MM.1S (cell line): ENCODE data around the gene RPL29.
"Not testable (repeated sequence)": the region's sequence is repeated elsewhere in the genome, so short reads cannot be mapped to it uniquely, and the experiment has no call there.

Experiments used
- DNase-seq: peaks from one replicate; pipeline ENCODE4 v3.0.0-alpha.2; 2015
- H2AFZ ChIP-seq: fragments of 300-600 bp; sonication (generic); 2 replicates; pipeline ENCODE4 v1.6.0; 2016; ENCODE audit warnings: antibody characterized with exemption, low read length
- H3F3A ChIP-seq: fragments of 300-600 bp; sonication (generic); 2 replicates; pipeline ENCODE4 v1.6.1; 2016; ENCODE audit warnings: mild to moderate bottlenecking, antibody characterized with exemption, low read length, moderate library complexity, mixed read lengths; ENCODE audit not compliant: insufficient read depth
- H3K27ac ChIP-seq: fragments of 300-600 bp; sonication (generic); 2 replicates; pipeline ENCODE4 v1.5.1; 2016; ENCODE audit warnings: mild to moderate bottlenecking, low read length
- H3K27me3 ChIP-seq: fragments of 300-600 bp; sonication (generic); replicated peaks from 2 replicates; pipeline ENCODE4 v1.6.0; 2016; ENCODE audit warnings: low read length; ENCODE audit not compliant: insufficient read depth
- H3K36me3 ChIP-seq: fragments of 300-600 bp; sonication (generic); replicated peaks from 2 replicates; pipeline ENCODE4 v1.6.1; 2016; ENCODE audit warnings: mild to moderate bottlenecking, low read length, mixed read lengths; ENCODE audit not compliant: insufficient read depth
- H3K4me1 ChIP-seq: fragments of 300-600 bp; sonication (generic); 2 replicates; pipeline ENCODE4 v1.6.1; 2016; ENCODE audit warnings: low read length, mixed read lengths
- H3K4me2 ChIP-seq: fragments of 300-600 bp; sonication (generic); 2 replicates; pipeline ENCODE4 v1.6.0; 2016; ENCODE audit warnings: low read depth, low read length
- H3K4me3 ChIP-seq: fragments of 300-600 bp; sonication (generic); 2 replicates; pipeline ENCODE4 v1.5.1; 2016; ENCODE audit warnings: low read length, mixed read lengths
- H3K79me2 ChIP-seq: fragments of 300-600 bp; sonication (generic); 2 replicates; pipeline ENCODE4 v1.6.1; 2016; ENCODE audit warnings: mixed run types, low read length, mixed read lengths
- H3K9ac ChIP-seq: fragments of 300-600 bp; sonication (generic); 2 replicates; pipeline ENCODE4 v1.6.1; 2016; ENCODE audit warnings: low read length, mixed read lengths
- H3K9me2 ChIP-seq: fragments of 300-600 bp; sonication (generic); replicated peaks from 2 replicates; pipeline ENCODE4 v1.6.1; 2016; ENCODE audit warnings: mild to moderate bottlenecking, low read length, mixed read lengths; ENCODE audit not compliant: insufficient read depth
- H3K9me3 ChIP-seq: fragments of 300-600 bp; sonication (generic); replicated peaks from 2 replicates; pipeline ENCODE4 v1.6.1; 2016; ENCODE audit warnings: mild to moderate bottlenecking, low read length, mixed read lengths; ENCODE audit not compliant: insufficient read depth
- H4K20me1 ChIP-seq: fragments of 300-600 bp; sonication (generic); 2 replicates; pipeline ENCODE4 v1.6.1; 2016; ENCODE audit warnings: mild to moderate bottlenecking, low read length, moderate library complexity, mixed read lengths; ENCODE audit not compliant: insufficient read depth
- EZH2 ChIP-seq: fragments of 300-600 bp; sonication (generic); optimal IDR thresholded peaks from 2 replicates; pipeline ENCODE3; 2017; ENCODE audit warnings: low read depth, mild to moderate bottlenecking, antibody characterized with exemption, low read length, mixed read lengths
- EZH2phosphoT487 ChIP-seq: fragments of 300-600 bp; sonication (generic); IDR thresholded peaks from 2 replicates; pipeline ENCODE4 v1.6.1; 2018; ENCODE audit warnings: antibody characterized with exemption, low read length
- TF ChIP-seq, protein P1 (sequence below): fragments of 300-600 bp; sonication (generic); IDR thresholded peaks from 2 replicates; pipeline ENCODE4 v1.5.1; 2016; ENCODE audit warnings: antibody characterized with exemption, low read length, mixed read lengths

RPL29 gene

DNA sequence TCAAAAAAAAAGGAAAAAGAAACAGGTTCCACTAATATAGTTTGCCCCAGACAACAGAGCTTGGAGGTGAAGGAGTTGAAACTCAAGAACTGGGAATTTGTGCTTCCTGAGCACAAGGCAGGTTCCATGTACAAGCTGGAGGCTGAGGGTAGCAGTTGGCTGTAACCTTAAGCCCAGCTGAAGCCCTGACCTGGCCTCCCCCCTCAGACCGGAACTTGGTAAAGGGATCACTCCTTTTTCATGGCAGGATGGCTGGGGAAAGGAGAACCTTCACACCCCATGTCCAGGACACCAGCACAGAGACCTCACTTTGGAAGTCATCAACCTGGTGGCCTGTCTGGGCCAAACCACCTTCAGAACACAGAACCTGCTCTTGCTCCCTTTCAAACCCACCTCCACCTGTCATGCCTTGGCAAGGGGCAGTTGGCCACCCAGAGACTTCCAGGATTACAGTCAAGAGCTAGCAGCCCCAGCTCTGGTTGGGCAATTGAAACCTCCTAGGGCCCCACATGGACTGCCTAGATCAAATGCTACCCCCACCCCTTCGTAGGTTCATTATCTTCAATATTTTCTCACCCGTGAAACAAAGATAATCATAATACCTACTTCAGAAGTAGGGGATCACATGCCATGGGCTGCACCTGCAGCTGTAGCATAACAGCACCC is 3.5 kb downstream of the RPL29 start:
- H3F3A ChIP-seq = peaks cover 37% of the 10 kb centered on the region
- H2AFZ ChIP-seq = no peak overlapping the region
- DNase-seq = no peak
- no peaks in the 10 kb centered on the region for H4K20me1 ChIP-seq
- no peak overlapping the region for H3K9ac ChIP-seq
- H3K27ac ChIP-seq = no peak overlapping the region
- H3K4me2 ChIP-seq = no peak overlapping the region
- H3K79me2 ChIP-seq = peaks cover 30% of the 10 kb centered on the region
- H3K36me3 ChIP-seq = peaks cover 10% of the 10 kb centered on the region; the same call in 1 of the 2 replicates
- no peaks in the 10 kb centered on the region for H3K9me2 ChIP-seq
- H3K27me3 ChIP-seq = no peaks in the 10 kb centered on the region
- no peak for TF ChIP-seq EZH2
- TF ChIP-seq EZH2phosphoT487 = no peak
- TF ChIP-seq, protein P1, sequence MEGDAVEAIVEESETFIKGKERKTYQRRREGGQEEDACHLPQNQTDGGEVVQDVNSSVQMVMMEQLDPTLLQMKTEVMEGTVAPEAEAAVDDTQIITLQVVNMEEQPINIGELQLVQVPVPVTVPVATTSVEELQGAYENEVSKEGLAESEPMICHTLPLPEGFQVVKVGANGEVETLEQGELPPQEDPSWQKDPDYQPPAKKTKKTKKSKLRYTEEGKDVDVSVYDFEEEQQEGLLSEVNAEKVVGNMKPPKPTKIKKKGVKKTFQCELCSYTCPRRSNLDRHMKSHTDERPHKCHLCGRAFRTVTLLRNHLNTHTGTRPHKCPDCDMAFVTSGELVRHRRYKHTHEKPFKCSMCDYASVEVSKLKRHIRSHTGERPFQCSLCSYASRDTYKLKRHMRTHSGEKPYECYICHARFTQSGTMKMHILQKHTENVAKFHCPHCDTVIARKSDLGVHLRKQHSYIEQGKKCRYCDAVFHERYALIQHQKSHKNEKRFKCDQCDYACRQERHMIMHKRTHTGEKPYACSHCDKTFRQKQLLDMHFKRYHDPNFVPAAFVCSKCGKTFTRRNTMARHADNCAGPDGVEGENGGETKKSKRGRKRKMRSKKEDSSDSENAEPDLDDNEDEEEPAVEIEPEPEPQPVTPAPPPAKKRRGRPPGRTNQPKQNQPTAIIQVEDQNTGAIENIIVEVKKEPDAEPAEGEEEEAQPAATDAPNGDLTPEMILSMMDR = no peak
- no peaks in the 10 kb centered on the region for H3K9me3 ChIP-seq
- H3K4me1 ChIP-seq = peaks cover 8% of the 10 kb centered on the region
- no peak overlapping the region for H3K4me3 ChIP-seq

DNA sequence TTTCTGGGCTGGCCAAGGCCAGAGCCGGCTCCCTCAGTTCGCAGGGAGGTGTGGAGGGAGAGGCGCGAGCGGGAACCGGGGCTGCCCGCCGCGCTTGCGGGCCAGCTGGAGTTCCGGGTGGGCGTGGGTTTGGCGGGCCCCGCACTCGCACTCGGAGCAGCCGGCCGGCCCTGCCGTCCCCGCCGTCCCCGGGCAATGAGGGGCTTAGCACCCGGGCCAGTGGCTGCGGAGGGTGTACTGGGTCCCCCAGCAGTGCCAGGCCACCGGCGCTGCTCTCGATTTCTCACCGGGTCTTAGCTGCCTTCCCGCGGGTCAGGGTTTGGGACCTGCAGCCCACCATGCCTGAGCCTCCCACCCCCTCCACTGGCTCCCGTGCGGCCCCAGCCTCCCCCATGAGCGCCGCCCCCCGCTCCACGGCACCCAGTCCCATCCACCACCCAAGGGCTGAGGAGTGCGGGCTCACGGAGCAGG is 5.2 kb downstream of the RPL29 start:
- not testable (repeated sequence) for H3K27me3 ChIP-seq, H3K27ac ChIP-seq, DNase-seq, H3K9me3 ChIP-seq, H3K9me2 ChIP-seq, H3K4me1 ChIP-seq, H3K4me3 ChIP-seq, H3K9ac ChIP-seq, H3K36me3 ChIP-seq, H2AFZ ChIP-seq, H4K20me1 ChIP-seq, H3K4me2 ChIP-seq
- Histone ChIP-seq H3F3A (peaks cover 37% of the 10 kb centered on the region), H3K79me2 (peaks cover 28% of the 10 kb centered on the region)

DNA sequence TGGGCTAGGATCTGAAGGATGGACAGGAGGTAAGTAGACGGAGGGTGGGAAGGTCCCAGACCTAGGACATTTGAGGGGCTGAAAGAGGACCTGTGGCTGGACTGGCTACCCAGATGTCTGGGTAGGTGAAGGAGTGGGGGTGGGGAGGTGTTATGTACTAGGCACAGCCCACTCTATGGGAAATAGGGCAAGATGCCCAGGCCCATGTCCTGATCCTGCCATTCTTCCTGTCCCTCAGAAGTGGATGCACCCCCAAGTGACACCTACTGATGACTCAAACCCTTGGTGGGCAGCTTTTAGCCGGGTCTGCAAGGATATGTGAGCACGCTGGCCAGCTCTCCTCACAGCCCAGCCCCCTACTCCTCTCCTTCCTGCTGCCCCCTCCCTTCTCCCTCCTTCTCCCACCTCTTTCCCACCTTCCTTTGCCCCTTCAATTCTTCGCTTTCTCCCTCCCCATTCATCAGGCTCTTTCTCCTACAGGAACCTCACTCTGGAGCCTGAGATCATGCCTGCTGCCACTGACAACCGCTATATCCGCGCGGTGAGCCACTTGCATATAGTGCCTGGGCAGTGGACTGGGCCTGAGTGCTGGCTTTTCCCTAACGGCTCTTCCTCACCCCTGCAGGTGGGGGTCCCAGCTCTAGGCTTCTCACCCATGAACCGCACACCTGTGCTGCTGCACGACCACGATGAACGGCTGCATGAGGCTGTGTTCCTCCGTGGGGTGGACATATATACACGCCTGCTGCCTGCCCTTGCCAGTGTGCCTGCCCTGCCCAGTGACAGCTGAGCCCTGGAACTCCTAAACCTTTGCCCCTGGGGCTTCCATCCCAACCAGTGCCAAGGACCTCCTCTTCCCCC is 7.2 kb downstream of the RPL29 start:
- Histone ChIP-seq H3K79me2 (peaks cover 10% of the 10 kb centered on the region), H2AFZ (no peak overlapping the region), H3K4me3 (no peak overlapping the region), H3K27me3 (no peaks in the 10 kb centered on the region), H3K9me3 (no peaks in the 10 kb centered on the region), H4K20me1 (no peaks in the 10 kb centered on the region), H3F3A (peaks cover 28% of the 10 kb centered on the region; the same call in 1 of the 2 replicates), H3K9me2 (no peaks in the 10 kb centered on the region), H3K36me3 (no peaks in the 10 kb centered on the region), H3K9ac (no peak overlapping the region), H3K4me2 (no peak overlapping the region), H3K27ac (no peak overlapping the region), H3K4me1 (no peaks in the 10 kb centered on the region)
- no peak for TF ChIP-seq EZH2
- TF ChIP-seq, protein P1 = no peak
- TF ChIP-seq EZH2phosphoT487 = no peak
- DNase-seq = no peak

DNA sequence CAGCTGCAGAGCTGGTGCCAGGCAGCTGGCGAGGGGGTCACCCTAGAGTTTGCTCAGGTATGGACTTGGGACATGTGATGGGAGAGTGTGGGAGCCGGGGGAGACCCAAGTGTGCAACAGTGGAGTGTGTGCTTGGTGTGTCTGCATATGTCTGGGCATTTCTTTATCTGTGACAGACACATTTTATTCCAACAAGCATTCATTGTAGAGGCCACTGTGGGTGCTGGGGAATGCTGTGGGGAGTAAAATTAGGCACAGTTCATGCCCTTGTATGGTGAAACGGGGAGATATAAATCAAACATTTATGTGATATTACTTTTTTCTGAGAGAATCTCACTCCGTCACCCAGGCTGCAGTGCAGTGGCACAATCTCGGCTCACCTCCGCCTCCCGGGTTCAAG is 8.1 kb downstream of the RPL29 start:
- Histone ChIP-seq H2AFZ (no peak overlapping the region), H3K9ac (no peak overlapping the region), H3K27ac (no peak overlapping the region), H4K20me1 (no peaks in the 10 kb centered on the region), H3K4me1 (no peaks in the 10 kb centered on the region), H3K9me3 (no peaks in the 10 kb centered on the region), H3K27me3 (no peaks in the 10 kb centered on the region), H3F3A (peaks cover 33% of the 10 kb centered on the region), H3K9me2 (no peaks in the 10 kb centered on the region), H3K79me2 (peaks cover 3% of the 10 kb centered on the region; the same call in 1 of the 2 replicates), H3K4me3 (no peak overlapping the region), H3K36me3 (no peaks in the 10 kb centered on the region), H3K4me2 (no peak overlapping the region)
- TF ChIP-seq, protein P1 = no peak
- TF ChIP-seq EZH2phosphoT487 (no peak), EZH2 (no peak)
- DNase-seq = no peak
